PC-3 (cell line): ENCODE measurements around the gene AUH. TPM values are rescaled to one million over a fixed set of nuclear protein-coding genes. Genes with fewer than 3 reads are reported as not detected.

ENCODE experiments used
- ATAC-seq: fragments of 200-7000 bp; cut with Tn5 transposase; 2 replicates; pipeline ENCODE4 v1.9.1; 2020; ENCODE audit warnings: mild to moderate bottlenecking, moderate library complexity
- BruUV-seq: library from RNA; stranded (reverse); fragments of 400-500 nt; replicated peaks from 2 replicates; lab custom pipeline; 2021; lab: Mats Ljungman, UMichigan
- CTCF ChIA-PET: fragments of 300-600 bp; sonication (Branson Sonifier 250); formaldehyde crosslinking; loops from one replicate; lab custom pipeline; 2022; ENCODE audit warnings: antibody characterized with exemption; lab: Charles Lee
- POLR2A ChIA-PET: fragments of 300-600 bp; sonication (Branson Sonifier 250); formaldehyde crosslinking; loops from one replicate; lab custom pipeline; 2022; ENCODE audit warnings: antibody characterized with exemption; ENCODE audit not compliant: unreplicated experiment; lab: Charles Lee
- DNase-seq: peaks from one replicate; pipeline ENCODE4 v3.0.0-alpha.2; 2015
- H2AFZ ChIP-seq: fragments of 300-600 bp; sonication (generic); 2 replicates; pipeline ENCODE4 v1.6.0; 2016; ENCODE audit warnings: antibody characterized with exemption, low read length
- H3F3A ChIP-seq: fragments of 300-600 bp; sonication (generic); one replicate; pipeline ENCODE4 v1.6.0; 2017; ENCODE audit warnings: antibody characterized with exemption, low read length, control low read depth, mild to moderate bottlenecking; ENCODE audit not compliant: unreplicated experiment
- H3K27ac ChIP-seq: fragments of 300-600 bp; sonication (generic); 2 replicates; pipeline ENCODE4 v1.5.1; 2016; ENCODE audit warnings: mild to moderate bottlenecking, low read length
- H3K27me3 ChIP-seq: fragments of 300-600 bp; sonication (generic); 2 replicates; pipeline ENCODE4 v1.6.1; 2016; ENCODE audit warnings: low read length, mixed read lengths
- H3K36me3 ChIP-seq: fragments of 300-600 bp; sonication (generic); 2 replicates; pipeline ENCODE4 v1.6.1; 2016; ENCODE audit warnings: low read depth, mixed run types, low read length, mixed read lengths
- H3K4me1 ChIP-seq: fragments of 300-600 bp; sonication (generic); 2 replicates; pipeline ENCODE4 v1.5.1; 2016; ENCODE audit warnings: low read length; ENCODE audit not compliant: insufficient read depth
- H3K4me2 ChIP-seq: fragments of 300-600 bp; sonication (generic); 2 replicates; pipeline ENCODE4 v1.6.0; 2016; ENCODE audit warnings: low read length
- H3K4me3 ChIP-seq: fragments of 300-600 bp; sonication (generic); 2 replicates; pipeline ENCODE4 v1.5.1; 2016; ENCODE audit warnings: mild to moderate bottlenecking, low read length, mixed read lengths
- H3K79me2 ChIP-seq: fragments of 300-600 bp; sonication (generic); 2 replicates; pipeline ENCODE4 v1.6.1; 2017; ENCODE audit warnings: low read length, mixed read lengths
- H3K9ac ChIP-seq: fragments of 300-600 bp; sonication (generic); 2 replicates; pipeline ENCODE4 v1.6.0; 2016; ENCODE audit warnings: mild to moderate bottlenecking, low read length
- H3K9me2 ChIP-seq: fragments of 300-600 bp; sonication (generic); replicated peaks from 2 replicates; pipeline ENCODE4 v1.6.1; 2016; ENCODE audit warnings: mixed run types, low read length, mixed read lengths
- H3K9me3 ChIP-seq: fragments of 300-600 bp; sonication (generic); 2 replicates; pipeline ENCODE4 v1.6.1; 2016; ENCODE audit warnings: low read length, mixed read lengths
- H4K20me1 ChIP-seq: fragments of 300-600 bp; sonication (generic); 2 replicates; pipeline ENCODE4 v1.6.1; 2016; ENCODE audit warnings: low read length, mixed read lengths
- EZH2 ChIP-seq: fragments of 300-600 bp; sonication (generic); IDR thresholded peaks from one replicate; pipeline ENCODE4 v1.6.1; 2017; ENCODE audit warnings: antibody characterized with exemption, mild to moderate bottlenecking, low read length; ENCODE audit not compliant: unreplicated experiment
- EZH2phosphoT487 ChIP-seq: fragments of 300-600 bp; sonication (generic); IDR thresholded peaks from 2 replicates; pipeline ENCODE4 v1.6.1; 2018; ENCODE audit warnings: mild to moderate bottlenecking, antibody characterized with exemption, low read length, borderline replicate concordance
- intact Hi-C: fragments of 100-400 bp; cut with micrococcal nuclease; formaldehyde crosslinking; loops from 2 replicates; pipeline ENCODE4 v1.9.0; 2023
- total RNA-seq: library from RNA; depleted of rRNA; stranded (reverse); fragments of >200 nt; gene quantifications from 2 replicates; pipeline ENCODE4 v1.2.3, GENCODE V29; 2014
- TF ChIP-seq, protein P1 (sequence below): fragments of 300-600 bp; sonication (generic); conservative IDR thresholded peaks from 2 replicates; pipeline ENCODE4 v1.5.1; 2017; ENCODE audit warnings: antibody characterized with exemption, low read depth, mild to moderate bottlenecking, low read length

AUH gene
- total RNA-seq, 1 experiment from 2014 or later = 30.4 TPM

DNA sequence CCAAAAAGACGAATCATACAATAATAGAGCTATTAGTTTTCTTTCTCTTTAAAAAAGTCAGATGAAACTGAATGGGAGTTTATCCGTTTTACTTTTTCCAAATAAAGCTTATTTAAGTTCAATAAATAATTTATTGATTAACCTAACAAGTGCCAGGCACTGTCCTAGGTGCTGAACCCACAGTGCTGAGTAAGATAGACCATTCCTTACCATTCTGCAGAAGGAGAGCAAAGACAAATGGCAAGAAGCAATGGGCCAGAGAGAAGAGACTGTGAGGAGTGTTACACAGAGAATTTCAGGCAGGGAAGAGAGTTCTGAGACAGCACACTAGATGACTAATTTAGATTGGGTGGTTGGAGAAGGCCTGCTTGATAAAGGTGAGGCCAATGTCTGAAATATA, 127.2 kb downstream of the AUH start:
- Histone ChIP-seq H3K79me2 (no peaks in the 10 kb centered on the region), H3K9me2 (no peaks in the 10 kb centered on the region), H3K4me1 (no peaks in the 10 kb centered on the region), H3K27me3 (no peaks in the 10 kb centered on the region), H3K4me3 (no peak overlapping the region), H3F3A (no peaks in the 10 kb centered on the region), H3K27ac (no peak overlapping the region), H2AFZ (no peak overlapping the region), H3K9me3 (no peaks in the 10 kb centered on the region), H3K9ac (no peak overlapping the region), H3K4me2 (no peak overlapping the region), H3K36me3 (no peaks in the 10 kb centered on the region), H4K20me1 (no peaks in the 10 kb centered on the region)
- DNase-seq (no peak), ATAC-seq (no peak)
- TF ChIP-seq, protein P1, sequence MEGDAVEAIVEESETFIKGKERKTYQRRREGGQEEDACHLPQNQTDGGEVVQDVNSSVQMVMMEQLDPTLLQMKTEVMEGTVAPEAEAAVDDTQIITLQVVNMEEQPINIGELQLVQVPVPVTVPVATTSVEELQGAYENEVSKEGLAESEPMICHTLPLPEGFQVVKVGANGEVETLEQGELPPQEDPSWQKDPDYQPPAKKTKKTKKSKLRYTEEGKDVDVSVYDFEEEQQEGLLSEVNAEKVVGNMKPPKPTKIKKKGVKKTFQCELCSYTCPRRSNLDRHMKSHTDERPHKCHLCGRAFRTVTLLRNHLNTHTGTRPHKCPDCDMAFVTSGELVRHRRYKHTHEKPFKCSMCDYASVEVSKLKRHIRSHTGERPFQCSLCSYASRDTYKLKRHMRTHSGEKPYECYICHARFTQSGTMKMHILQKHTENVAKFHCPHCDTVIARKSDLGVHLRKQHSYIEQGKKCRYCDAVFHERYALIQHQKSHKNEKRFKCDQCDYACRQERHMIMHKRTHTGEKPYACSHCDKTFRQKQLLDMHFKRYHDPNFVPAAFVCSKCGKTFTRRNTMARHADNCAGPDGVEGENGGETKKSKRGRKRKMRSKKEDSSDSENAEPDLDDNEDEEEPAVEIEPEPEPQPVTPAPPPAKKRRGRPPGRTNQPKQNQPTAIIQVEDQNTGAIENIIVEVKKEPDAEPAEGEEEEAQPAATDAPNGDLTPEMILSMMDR = no peak
- TF ChIP-seq EZH2phosphoT487 = no peak
- no peak for TF ChIP-seq EZH2
- CTCF ChIA-PET = no interaction called here
- intact Hi-C loops = no loop called here
- POLR2A ChIA-PET = no interaction called here
- BruUV-seq = no TSS peak

DNA sequence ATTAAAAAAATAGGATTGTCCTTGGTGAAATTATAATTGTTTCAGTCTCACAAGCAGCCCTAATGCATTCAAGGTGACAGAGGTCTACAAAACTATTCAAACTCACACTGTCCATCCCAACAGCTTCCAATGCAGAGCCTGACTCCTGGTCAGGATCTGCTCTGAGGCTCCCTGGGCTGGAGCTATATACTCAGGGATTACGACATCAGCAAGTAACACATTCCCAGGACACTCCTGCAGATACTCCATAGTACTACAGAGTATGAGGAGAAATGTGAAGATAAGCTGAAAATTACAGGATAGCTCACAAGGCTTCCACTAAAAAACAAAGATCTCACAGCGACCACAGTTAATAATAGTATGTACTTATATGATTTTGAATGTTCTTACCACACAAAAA, 130.1 kb downstream of the AUH start:
- DNase-seq (no peak), ATAC-seq (no peak)
- no peaks in the 10 kb centered on the region for H4K20me1 ChIP-seq
- BruUV-seq = no TSS peak
- H3K4me3 ChIP-seq = no peak overlapping the region
- H3K4me2 ChIP-seq = no peak overlapping the region
- CTCF ChIA-PET = interaction anchor here (0.6 kb wide), 1 partner anchor 133 kb away, joined by 3 read pairs; no protein-coding TSS in a partner anchor
- H3K9ac ChIP-seq = no peak overlapping the region
- POLR2A ChIA-PET = no interaction called here
- no peaks in the 10 kb centered on the region for H3F3A ChIP-seq
- no peak for TF ChIP-seq EZH2
- TF ChIP-seq EZH2phosphoT487 = no peak
- TF ChIP-seq, protein P1 = no peak
- no peaks in the 10 kb centered on the region for H3K79me2 ChIP-seq
- H3K9me2 ChIP-seq = no peaks in the 10 kb centered on the region
- intact Hi-C loops = no loop called here
- H3K9me3 ChIP-seq = no peaks in the 10 kb centered on the region
- no peak overlapping the region for H2AFZ ChIP-seq
- no peaks in the 10 kb centered on the region for H3K4me1 ChIP-seq
- H3K27me3 ChIP-seq = no peaks in the 10 kb centered on the region
- no peak overlapping the region for H3K27ac ChIP-seq
- H3K36me3 ChIP-seq = no peaks in the 10 kb centered on the region

DNA sequence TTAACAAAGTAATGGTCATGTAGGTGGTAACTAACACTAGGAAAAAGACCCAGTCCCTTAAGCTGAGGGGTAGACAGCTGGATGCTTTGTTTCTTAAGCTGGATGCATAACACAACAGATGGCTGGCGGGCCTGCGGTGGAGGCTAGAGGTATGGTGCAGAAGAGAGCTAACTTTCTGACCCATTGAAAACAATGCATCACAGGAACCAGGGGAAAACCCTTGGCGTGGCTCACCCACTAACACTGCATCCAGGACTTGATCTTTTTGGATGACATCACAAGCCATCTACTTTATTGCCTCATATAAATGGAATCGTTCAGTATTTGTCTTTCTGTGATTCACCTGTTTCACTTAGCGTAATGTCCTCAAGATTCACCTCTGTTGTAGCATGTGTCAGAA, 138.7 kb downstream of the AUH start:
- no peak for DNase-seq
- no TSS peak for BruUV-seq

More for the DNA sequence above, 138.7 kb downstream of the AUH start:
- TF ChIP-seq EZH2 = no peak
- TF ChIP-seq, protein P1 = no peak
- no peak for TF ChIP-seq EZH2phosphoT487
- Histone ChIP-seq H3K9me3 (no peaks in the 10 kb centered on the region), H3K9me2 (no peaks in the 10 kb centered on the region), H2AFZ (no peak overlapping the region), H3K9ac (no peak overlapping the region), H4K20me1 (no peaks in the 10 kb centered on the region), H3K27me3 (no peaks in the 10 kb centered on the region), H3K36me3 (no peaks in the 10 kb centered on the region), H3K4me3 (no peak overlapping the region), H3K4me1 (no peaks in the 10 kb centered on the region), H3F3A (no peaks in the 10 kb centered on the region), H3K27ac (no peak overlapping the region), H3K79me2 (no peaks in the 10 kb centered on the region), H3K4me2 (no peak overlapping the region)
- ChIA-PET POLR2A (no interaction called here), CTCF (no interaction called here)
- intact Hi-C loops = no loop called here
- no peak for ATAC-seq
